HG03103 (cell line): ENCODE measurements around the gene SLC6A19.

Experiments
- ATAC-seq: cut with Tn5 transposase; IDR thresholded peaks from one replicate; pipeline ENCODE4 v1.9.1; 2021; ENCODE audit warnings: low read depth; ENCODE audit not compliant: unreplicated experiment

SLC6A19 gene

DNA sequence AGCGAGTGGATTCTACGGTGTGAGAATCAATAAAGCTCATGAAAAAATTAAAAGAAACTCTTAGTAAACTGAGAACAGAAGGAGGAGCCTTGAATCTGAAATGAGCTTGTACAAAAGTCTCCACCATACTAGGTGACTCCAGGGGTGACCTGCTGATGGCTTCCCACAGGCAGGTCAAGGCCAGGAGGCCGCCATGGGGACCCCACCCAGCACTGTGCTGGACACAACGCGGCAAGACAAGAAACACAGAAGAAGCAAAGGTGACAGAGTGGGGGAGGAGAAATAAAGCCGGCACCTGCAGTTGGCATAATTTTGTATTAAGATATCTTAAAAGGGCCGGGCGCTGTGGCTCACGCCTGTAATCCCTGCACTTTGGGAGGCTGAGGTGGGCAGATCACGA is 12.1 kb upstream of the SLC6A19 start:
- ATAC-seq = no peak

DNA sequence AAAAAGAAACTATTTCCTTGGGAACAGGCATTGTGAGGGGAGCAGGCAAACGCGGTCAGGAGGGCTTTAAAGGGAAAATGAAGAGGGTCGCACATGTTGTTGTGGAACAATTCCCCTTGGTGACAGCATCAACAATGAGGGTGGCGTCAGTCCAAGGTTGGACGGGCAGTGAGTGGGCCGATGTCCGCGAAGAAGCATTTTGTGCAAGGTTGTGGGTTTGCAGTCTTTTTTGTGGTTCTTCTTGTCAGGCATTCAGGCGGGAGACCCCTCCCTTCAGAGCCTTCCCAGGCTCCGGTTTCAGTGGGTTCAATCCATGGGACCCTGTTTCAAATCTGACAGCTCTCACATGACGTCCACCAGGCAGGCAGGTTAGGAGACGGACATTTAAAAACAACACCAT is 11.1 kb upstream of the SLC6A19 start:
- no peak for ATAC-seq

DNA sequence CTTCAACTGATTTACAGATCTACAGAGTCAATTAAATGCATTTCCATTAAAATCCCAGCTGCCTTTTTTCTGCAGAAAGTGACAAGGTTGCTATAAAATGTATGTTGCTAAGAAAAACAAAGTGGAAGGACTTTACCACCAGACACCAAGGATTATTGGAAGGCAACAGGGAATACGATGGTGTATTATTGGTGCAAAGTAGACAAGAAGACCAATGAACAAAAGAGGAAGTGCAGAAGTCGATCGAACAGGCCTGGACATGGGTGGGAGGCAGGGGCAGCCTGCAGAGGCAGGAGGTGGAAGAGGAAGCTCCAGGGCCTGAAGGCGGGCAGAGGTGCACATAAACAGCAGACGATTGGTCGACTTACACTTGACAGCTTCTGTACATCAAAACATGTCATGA is 10.6 kb upstream of the SLC6A19 start:
- no peak for ATAC-seq

DNA sequence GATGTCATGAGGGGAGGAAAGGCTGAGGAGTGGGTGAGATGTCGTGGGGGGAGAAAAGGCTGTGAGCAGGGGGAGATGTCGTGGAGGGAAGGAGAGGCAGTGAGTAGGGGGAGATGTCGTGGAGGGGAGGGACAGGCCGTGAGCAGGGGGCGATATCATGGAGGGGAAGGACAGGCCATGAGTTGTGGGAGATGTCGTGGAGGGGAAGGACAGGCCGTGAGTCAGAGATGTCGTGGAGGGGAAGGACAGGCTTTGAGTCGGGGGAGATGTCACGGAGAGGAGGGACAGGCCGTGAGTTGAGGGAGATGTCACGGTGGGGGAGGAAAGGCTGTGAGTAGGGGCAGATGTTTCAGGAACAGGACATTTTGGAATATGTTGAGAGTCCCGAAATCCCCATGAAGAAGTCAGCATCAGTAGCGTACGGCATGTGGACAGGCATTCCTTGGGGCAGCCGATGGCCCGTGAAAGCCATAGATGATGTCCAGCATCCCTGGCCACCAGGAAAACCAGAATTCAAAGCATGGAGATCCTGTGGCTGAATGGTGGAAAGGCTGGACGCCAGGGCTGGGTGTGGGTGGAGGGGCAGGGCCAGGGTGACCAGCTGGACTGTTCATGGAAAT is 8.3 kb upstream of the SLC6A19 start:
- no peak for ATAC-seq

DNA sequence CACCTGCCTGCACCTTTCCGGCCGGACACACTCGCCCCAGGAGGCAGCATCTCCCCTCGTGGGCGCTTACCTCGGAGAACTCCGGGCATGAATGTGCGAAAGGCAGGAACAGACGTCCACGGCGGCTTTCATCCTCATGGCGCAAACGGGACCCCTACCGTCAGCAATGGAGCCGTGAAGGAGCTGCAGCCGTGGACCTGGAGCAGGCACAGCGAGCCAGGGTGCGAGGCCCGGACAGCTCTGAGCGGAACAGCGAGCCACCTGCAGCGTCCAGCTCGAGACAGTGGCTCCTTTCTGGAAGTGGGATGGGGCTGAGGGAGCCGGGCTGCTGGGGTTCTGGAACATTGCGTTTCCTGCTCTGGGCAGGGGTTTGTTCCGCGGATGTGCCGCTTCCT is 7.8 kb upstream of the SLC6A19 start:
- no peak for ATAC-seq

DNA sequence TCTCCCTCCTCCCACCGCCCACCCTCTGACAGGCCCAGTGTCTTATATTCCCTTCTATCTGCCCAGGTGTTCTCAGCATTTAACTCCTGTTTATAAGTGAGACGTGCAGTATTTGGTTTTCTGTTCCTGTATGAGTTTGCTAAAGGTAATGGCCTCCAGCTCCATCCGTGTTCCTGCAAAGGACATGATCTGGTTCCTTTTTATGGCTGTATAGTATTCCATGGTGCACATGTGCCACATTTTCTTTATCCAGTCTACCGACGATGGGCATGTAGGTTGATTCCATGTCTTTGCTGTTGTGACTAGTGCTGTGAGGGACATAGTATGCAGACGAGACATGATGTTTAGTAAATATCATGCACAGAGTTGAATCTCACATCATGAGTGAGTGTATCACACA is 7.0 kb upstream of the SLC6A19 start:
- no peak for ATAC-seq

DNA sequence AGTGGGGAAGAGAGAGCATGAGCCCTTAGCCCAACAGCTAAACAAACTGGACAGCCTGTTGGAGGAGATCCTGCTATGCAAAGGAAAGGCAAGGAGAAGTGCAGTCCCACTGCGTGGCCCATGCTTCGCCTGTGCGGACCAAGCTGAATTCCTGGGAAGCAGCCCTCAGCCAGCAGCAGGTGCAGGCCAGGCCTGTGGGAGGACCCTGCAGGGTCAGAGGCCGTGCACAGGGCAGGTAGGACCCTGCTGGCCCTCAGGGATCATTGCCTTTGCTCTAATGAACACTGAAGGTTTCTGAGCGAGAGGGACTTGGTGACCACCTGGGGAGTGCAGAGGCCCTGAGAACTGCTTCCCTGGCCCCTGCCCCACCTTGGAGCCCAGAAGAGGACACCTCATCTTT is 6.0 kb upstream of the SLC6A19 start:
- no peak for ATAC-seq

DNA sequence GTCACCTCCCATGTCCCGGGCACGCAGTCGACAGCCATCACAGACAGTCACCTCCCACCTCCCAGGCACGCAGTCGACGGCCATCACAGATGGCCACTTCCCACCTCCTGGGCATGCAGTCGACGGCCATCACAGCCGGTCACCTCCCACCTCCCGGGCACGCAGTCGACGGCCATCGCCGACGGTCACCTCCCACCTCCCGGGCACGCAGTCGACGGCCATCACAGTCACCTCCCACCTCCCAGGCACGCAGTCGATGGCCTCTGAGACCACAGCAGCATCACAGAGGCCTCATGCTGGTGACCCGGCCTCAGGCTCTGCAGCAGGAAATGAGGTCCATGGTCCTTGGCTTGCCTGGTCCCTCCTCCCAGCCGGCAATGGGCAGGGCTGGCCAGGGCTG is 5.5 kb upstream of the SLC6A19 start:
- no peak for ATAC-seq

DNA sequence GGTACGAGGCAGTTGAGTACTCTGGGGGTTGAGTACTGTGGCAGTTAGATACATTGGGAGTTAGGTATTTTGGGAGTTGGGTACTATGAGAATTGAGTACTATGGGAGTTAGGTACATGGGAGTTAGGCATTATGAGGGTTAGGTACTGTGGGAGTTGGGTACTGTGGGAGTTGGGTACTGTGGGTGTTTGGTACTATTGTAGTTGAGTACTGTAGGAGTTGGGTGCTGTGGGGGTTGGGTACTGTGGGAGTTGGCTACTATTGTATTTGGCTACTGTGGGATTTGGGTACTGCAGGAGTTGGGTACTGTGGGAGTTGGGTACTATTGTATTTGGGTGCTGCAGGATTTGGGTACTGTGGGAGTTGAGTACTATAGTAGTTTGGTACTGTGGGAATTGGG is 4.8 kb upstream of the SLC6A19 start:
- ATAC-seq = no peak

DNA sequence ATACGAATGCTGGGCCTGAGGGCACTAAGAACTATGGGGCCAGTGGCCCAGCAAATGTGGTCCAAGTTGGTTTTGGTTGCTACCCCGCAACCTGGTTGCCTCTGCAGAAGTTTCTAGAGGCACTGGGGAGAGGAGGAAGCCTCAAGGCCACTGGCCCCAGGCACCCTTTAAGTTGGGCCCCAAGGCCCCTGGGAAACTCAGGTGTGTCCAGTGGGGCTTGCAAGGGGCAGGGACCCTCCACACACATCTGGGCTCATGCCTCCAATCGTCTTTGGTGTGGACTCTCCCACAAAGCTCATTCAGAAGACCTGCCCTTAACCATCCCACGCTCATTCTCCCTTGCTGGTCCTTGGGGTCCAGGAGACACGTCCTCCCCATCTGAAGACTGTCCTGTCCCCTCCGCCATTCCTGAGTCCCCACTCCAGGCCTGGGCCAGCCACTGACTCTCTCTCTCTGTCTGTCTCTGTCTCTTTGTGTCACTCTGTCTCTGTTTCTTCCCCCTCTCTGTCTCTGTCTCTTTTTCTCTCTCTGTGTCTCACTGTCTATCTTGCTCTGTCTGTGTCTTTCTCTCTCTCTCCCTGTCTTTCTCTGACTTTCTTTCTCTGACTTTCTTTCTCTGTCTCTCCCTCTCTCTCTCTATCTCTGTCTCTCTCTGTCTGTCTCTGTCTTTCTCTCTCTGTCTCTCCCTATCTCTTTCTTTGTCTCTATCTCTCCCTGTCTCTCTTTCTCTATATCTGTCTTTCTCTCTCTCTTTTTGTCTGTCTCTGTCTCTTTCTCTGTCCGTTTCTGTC is 3.3 kb upstream of the SLC6A19 start:
- no peak for ATAC-seq

DNA sequence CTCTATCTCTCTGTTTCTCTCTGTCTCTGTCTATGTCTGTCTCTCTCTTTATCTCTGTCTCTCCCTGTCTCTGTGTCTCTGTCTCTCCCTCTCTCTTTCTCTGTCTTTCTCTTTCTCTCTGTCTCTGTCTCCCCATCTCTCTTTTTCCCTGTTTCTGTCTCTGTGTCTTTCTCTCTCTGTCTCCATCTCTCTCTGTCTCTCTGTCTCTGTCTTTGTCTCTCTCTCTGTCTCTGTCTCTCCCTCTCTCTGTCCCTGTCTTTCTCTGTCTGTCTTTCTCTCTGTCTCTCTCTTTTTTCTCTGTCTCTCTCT is 2.1 kb upstream of the SLC6A19 start:
- no peak for ATAC-seq

DNA sequence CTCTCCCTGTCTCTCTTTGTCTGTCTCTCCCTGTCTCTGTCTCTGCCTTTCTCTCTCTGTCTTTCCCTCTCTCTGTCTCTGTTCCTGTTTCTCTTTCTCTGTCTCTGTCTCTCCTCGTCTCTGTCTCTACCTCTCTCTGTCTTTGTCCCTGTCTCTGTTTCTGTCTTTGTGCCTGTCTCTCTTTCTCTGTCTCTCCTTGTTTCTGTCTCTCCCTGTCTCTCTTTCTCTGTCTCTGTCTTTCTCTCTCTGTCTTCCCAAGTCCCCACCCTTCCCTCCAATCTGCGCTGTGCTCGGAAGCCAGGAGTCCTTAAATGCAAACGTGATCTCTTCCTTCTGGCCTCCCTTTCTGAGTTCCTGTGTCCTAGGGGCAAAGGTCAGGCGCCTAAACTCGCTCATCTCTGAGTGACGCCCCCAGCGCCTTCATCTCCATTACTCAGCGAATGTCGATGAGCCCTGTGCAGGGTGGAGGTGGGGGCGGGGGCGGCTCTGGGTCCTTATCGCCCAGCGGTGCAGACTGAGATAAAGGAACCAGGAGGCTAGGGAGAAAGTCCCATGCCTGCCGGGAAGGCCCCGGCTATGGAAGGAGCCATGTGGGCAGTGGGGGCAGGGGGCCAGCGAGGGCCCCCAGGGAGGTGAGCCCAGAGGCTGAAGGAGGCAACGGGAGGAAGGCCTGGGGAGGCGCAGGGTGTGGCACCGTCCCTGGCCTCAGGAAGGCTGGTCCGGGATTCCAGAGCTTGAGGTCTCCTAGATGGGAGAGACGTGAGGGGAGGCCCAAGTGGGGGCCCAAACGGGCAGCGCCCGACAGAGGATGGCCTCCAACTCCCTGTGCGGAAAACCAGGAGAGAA is 1.5 kb upstream of the SLC6A19 start:
- no peak for ATAC-seq

DNA sequence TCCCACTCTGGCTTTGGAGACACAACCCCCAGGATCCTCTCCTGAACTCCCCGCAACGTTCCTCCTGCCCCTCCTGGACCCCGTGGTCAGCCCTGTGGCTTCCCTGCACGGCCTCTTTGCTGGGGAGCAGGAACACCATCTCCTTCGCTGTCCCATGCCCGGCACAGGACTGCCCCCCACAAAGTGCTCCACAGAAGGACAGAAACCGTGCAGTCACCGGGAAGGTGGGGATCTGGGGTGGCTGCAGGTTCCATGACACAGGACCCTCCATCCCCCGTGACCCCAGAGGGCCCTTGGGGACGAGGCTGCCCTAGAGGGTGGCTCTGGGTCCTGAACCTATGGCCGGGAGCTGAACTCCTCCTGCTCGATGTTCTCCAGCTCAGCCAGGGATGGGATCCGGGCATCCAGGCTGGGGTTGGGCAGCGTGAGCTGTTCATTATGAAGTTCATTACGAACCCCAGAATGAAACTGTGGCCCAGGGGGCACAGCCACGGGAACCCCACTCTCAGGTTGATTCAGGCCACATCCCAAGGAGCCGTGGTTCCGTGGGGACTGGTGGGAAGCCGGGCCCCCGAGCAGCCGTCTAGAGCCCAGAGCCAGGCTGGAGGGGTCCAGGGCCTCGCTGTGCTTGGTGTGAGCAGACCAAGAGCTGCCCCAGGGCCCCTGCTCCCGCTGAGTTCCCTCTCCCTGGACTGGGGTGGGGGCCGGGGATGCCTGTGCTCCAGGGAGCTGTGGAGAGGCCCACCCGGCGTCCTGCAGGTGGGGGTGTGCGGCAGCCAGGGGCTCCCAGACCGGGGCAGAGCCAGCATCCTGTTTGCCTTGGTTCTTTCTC is 684 bp upstream of the SLC6A19 start:
- ATAC-seq = no peak

DNA sequence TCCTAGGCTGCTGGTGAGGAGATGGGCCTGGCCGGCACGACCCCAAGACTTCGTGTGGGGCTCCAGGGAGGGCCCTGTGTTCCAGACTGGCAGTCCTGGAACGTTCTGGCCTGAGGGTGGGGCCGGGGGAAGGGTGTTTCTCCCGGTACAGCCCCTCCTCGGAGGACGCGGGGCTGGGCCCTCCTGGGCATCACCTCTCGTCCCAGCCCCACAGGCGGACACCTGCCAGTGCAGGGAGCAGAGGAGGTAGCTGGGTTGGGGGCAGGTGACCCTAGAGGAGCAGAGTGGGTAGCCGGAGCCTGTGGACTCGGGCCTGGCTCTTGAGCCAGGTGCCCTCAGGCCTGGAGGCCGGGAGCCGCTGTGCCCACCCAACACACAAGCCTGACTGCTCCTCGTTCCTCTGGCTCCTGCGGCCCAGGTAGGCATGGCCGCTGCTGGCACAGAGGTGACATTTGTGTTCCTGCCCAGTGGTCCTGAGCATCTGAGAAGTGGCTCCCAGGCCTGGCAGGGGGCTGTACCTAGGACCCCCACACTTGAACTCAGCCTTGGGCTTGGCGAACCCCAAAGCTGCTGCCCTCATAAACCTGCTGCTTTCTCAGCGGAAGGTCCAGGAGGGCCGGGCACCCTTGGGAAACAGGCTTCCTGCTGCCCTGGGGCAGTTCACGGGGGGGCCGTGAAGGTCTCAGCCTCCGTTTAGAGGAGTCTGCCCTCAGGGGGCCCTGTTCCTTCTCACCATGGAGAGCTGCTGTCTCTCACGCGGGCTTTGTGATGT is 817 bp downstream of the SLC6A19 start:
- no peak for ATAC-seq

DNA sequence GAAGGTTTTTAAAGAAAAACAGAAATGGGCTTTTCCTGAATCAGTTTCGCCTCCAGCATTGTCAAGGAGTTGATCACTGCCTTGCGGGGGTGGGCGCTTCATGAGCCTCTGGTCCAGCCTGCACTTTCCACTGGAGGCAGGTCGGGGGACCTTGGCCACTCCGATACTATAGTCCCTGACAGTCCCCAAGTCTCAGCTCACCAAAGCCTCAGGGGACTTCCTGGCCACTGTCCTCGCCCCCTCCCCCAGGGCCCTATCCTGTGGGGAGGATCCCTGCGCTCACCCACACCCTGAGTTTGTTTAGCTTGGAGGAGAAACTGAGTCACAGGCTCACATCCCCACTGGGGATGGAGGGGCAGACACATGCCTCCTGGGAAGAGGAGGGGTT is 1.4 kb downstream of the SLC6A19 start:
- no peak for ATAC-seq

DNA sequence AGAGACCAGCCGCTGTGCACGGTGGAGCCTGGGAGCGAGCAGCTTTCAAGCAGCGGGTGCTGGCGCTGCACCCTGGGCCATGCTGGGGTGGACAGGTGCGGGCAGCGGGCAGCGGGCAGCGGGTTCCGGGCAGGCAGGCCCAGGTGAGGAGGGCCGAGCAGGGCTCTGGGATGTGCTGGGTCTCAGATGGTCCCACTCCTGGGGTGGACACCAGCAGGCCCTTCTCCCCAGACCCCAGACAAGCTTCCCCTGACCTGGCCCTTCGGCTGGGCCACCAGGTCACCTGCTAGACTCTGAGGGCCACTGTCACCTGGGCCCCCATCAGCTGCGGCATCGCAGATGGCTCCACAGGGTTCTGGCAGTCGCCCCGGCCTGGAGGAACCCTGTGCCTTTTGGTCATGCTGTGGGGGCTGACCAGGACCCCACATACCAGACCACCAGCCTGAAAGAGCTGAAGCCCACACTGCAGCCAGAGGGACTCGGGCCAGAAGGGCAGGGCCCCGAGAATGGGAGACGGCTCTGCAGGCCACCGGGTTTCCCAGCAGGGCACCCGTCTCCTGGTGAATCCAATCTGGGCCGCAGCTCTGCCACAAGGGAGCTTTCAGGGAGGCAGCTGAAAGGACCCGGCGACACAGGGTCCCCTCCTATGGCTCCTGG is 2.0 kb downstream of the SLC6A19 start:
- no peak for ATAC-seq

DNA sequence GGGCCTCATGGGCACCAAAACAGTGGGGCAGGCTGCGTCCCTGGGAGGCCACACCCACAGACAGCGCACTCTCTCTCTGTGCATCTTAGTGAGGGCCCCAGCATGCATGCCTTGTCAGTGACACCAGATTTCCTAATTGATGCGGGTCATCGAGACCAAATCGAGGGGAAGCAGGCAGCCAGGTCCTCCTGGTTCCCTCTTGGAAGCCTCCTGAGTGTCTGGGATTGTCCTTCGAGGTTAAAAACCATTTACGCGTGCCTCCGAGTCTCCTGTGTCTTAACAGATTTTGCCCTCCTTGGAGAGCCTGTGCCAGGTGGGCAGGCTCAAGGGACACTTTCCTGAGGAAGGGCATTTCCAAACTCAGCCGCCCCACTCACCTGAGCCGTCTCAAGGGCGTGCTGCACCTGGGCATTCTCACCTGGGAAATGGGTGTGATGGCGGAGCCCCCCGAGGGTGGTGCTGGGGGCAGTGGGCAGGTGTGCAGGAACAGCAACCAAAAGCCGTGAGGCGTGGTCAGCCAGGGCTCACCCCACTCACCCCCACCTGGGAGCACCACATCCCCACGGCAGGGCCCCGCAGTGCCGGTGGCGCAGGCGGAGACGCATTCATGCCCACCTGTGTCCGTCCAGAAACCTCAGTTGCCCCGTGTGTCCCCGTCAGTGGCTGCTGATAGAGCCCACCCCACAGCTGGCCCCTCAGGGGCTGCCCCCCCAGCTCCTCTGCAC is 2.7 kb downstream of the SLC6A19 start:
- no peak for ATAC-seq

DNA sequence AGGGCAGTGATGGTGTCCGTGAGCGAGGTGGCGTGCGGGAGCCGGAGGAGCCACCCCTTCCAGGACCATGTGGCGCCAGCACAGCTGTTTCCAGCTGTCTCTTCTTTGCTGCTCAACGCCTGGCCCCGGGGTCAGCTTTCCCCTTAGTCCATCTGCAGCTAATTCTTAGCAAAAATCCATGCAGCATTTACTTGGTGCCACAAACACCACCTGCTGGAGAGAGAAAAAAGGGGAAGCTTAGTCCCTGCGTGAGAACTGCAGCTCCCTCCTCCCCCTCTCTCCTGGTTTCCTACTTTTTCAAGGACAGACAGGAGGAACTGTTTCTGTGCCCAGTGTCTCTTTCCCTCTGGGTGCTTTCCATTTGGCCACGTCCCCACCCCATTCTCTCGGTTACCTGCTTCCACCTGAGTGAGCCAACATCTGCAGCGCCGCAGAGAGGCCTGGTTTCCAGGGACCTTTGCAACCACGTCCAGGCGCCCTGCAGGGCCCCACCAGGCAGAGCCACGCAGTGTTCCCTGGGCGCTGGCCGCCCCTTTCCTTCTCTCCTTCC is 3.4 kb downstream of the SLC6A19 start:
- ATAC-seq = no peak
